Left ventricle myocardium superior (tissue), 1 donor: ENCODE results near the gene TBC1D13. TPM values are rescaled to one million over a fixed set of nuclear protein-coding genes. Genes with fewer than 3 reads are reported as not detected.
"Not testable (repeated sequence)": the region's sequence is repeated elsewhere in the genome, so short reads cannot be mapped to it uniquely, and the experiment has no call there.

ENCODE experiments used
- ATAC-seq: fragments of 200-7000 bp; cut with Tn5 transposase; one replicate; pipeline ENCODE4 v1.9.1; 2020; ENCODE audit warnings: mild to moderate bottlenecking, moderate library complexity
- DNase-seq: peaks from one replicate; pipeline ENCODE4 v3.0.0-alpha.2; 2020
- intact Hi-C: fragments of 100-400 bp; cut with micrococcal nuclease; formaldehyde crosslinking; loops from one replicate; pipeline ENCODE4 v1.11.0; 2022
- total RNA-seq: library from RNA; stranded (reverse); fragmentation: NEBNext Ultra II Directional; extraction: Animal tissue kit (Norgen Biotek cat#: 25700); gene quantifications from one replicate; pipeline ENCODE4 v1.2.1, GENCODE V29; 2021
- donor health status: DM: no; HTN: yes; CAD: no; lungs with severe emphysema.

TBC1D13 gene
- total RNA-seq, 1 donor from 2014 or later, result 19.9 TPM

DNA sequence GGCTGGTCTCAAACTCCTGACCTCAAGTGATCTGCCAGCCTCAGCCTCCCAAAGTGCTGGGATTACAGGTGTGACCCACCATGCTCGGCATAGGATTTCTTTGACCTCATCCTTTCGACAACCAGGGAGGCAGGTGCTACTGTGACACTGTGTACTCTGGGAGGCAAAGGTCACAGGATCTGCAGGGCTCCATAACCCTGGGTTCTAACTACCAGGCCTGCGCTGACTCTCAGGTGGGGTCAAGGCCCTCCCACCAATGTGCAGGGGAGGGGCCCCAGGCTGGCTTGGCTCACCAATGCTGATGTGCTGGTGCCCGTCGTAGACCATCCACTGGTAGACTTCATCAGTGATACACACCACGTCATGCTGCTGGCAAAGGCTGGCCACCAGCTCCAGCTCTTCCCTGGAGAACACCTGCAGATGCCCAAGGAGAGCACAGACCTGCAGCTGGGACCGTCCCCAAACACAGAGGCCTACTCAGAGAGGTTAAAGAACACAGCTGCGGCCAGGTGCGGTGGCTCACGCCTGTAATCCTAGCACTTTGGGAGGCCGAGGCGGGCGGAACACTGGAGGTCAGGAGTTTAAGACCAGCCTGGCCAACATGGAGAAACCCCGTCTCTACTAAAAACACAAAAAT lies 49.6 kb downstream of the TBC1D13 start:
- DNase-seq, result peak; percentile 15
- intact Hi-C loops, result no loop called here
- ATAC-seq, result no peak

- ATAC-seq, result no peak
- DNase-seq, result peak; percentile 12
- intact Hi-C loops, result no loop called here
Observed at GRCh38 chr9:128838338-128838737, 51.3 kb downstream of the TBC1D13 start.

- intact Hi-C loops, result no loop called here
- ATAC-seq (no peak), DNase-seq (no peak)
Observed at GRCh38 chr9:128840524-128840923, 53.5 kb downstream of the TBC1D13 start.

- ATAC-seq, result no peak
- no peak for DNase-seq
- intact Hi-C loops, result no loop called here
Observed at GRCh38 chr9:128841694-128842492, 54.8 kb downstream of the TBC1D13 start.

- ATAC-seq, DNase-seq, intact Hi-C loops: not testable (repeated sequence)
Observed at GRCh38 chr9:128843171-128843570, 56.1 kb downstream of the TBC1D13 start.

GRCh38 chr9:128845186-128845931 lies 58.3 kb downstream of the TBC1D13 start:
- DNase-seq (no peak), ATAC-seq (no peak)
- intact Hi-C loops, result no loop called here

GRCh38 chr9:128846680-128847030 lies 59.6 kb downstream of the TBC1D13 start:
- intact Hi-C loops, result no loop called here

DNA sequence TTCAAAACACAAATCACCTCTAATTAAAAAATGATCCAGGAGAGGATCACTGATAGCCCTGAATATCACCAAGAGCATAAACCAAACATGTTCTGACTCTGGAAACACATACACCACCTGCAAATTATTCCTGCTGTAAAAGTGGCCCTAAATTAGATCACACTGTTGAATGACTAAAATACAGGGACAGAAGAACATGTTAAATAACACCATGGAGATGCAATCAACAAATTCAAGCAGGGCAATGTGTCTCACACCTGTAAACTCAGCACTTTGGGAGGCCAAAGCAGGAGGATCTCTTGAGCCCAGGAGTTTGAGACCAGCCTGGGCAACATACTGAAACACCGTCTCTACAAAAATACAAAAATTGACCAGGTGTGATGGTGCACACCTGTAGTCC lies 60.8 kb downstream of the TBC1D13 start:
- intact Hi-C loops, result no loop called here
- no peak for DNase-seq

More at GRCh38 chr9:128846680-128847030, 59.6 kb downstream of the TBC1D13 start:
- ATAC-seq, result no peak
- no peak for DNase-seq

GRCh38 chr9:128851024-128851423 lies 64.0 kb downstream of the TBC1D13 start:
- intact Hi-C loops, DNase-seq, ATAC-seq: not testable (repeated sequence)

More for the DNA sequence above, 60.8 kb downstream of the TBC1D13 start:
- ATAC-seq, result no peak

GRCh38 chr9:128851779-128852600 lies 64.9 kb downstream of the TBC1D13 start:
- DNase-seq, intact Hi-C loops, ATAC-seq: not testable (repeated sequence)

DNA sequence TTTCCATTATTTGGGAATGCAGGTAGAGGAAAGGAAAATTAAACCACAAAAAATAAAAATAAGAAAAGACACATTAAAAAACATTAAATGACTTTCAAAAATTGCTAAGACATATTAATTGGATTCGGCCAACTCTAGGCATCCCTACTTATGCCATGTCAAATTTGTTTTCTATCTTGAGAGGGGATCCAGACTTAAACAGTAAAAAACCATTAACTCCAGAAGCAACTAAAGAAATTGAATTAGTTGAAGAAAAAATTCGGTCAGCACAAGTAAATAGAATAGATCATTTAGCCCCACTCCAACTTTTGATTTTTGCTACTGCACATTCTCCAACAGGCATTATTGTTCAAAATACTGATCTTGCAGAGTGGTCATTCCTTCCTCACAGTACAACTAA lies 65.6 kb downstream of the TBC1D13 start:
- intact Hi-C loops, ATAC-seq, DNase-seq: not testable (repeated sequence)

DNA sequence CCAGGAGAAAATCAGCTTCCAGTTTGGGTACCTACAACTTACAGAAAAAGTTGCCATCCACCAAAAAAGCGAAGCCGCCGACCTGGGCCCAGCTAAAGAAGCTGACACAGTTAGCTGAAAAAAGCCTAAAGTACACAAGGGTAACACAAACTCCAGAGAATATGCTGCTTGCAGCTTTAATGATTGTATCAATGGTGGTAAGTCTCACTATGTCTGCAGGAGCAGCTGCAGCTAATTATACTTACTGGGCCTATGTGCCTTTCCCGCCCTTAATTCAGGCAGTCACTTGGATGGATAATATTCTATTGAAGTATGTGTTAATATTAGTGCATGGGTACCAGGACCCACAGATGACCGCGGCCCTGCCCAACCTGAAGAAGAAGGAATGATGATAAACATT lies 67.4 kb downstream of the TBC1D13 start:
- intact Hi-C loops, ATAC-seq, DNase-seq: not testable (repeated sequence)

DNA sequence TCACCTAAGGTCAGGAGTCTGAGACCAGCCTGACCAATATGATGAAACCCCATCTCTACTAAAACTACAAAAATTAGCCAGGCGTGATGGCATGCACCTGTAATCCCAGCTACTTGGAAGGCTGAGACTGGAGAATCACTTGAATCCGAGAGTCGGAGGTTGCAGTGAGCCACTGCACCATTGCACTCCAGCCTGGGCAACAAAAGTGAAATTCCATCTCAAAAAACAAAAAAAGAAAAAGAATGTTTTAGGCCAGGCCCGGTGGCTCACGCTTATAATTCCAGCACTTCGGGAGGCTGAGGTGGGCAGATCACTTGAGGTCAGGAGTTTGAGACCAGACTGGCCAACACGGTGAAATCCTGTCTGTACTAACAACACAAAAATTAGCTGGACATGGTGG lies 71.4 kb downstream of the TBC1D13 start:
- intact Hi-C loops, DNase-seq, ATAC-seq: not testable (repeated sequence)

Other genes starting within 250 kb of the TBC1D13 start
- gene SPTAN1, start 234.7 kb upstream of the TBC1D13 start, total RNA-seq, result 244 TPM
- gene DYNC2I2, start 130.4 kb upstream of the TBC1D13 start, total RNA-seq, result 36.8 TPM
- 201 TPM for gene SET, start 98.0 kb upstream of the TBC1D13 start, total RNA-seq
- 5.9 TPM for gene PKN3, start 84.8 kb upstream of the TBC1D13 start, total RNA-seq
- gene ZDHHC12, start 63.1 kb upstream of the TBC1D13 start, total RNA-seq, result 5.7 TPM
- gene ZER1, start 15.3 kb upstream of the TBC1D13 start, total RNA-seq, result 58.5 TPM
- 88.5 TPM for gene ENDOG, start 31.2 kb downstream of the TBC1D13 start, total RNA-seq
- gene SPOUT1, start 42.5 kb downstream of the TBC1D13 start, total RNA-seq, result 13.5 TPM
- 16.6 TPM for gene KYAT1, start 94.7 kb downstream of the TBC1D13 start, total RNA-seq
- gene LRRC8A, start 94.9 kb downstream of the TBC1D13 start, total RNA-seq, result 21.6 TPM
- 39.7 TPM for gene PHYHD1, start 133.7 kb downstream of the TBC1D13 start, total RNA-seq
- gene DOLK, start 160.3 kb downstream of the TBC1D13 start, total RNA-seq, result 8.0 TPM
- 17.4 TPM for gene NUP188, start 160.4 kb downstream of the TBC1D13 start, total RNA-seq
- 35.3 TPM for gene SH3GLB2, start 241.1 kb downstream of the TBC1D13 start, total RNA-seq
- 39.0 TPM for gene MIGA2, start 249.4 kb downstream of the TBC1D13 start, total RNA-seq